HG03520 (cell line): ENCODE measurements around the gene ATF3.
"Not testable (repeated sequence)": the region's sequence is repeated elsewhere in the genome, so short reads cannot be mapped to it uniquely, and the experiment has no call there.

Experiments
- ATAC-seq: cut with Tn5 transposase; IDR thresholded peaks from one replicate; pipeline ENCODE4 v1.9.1; 2021; ENCODE audit warnings: mild to moderate bottlenecking, moderate library complexity; ENCODE audit not compliant: unreplicated experiment

The ATF3 gene

DNA sequence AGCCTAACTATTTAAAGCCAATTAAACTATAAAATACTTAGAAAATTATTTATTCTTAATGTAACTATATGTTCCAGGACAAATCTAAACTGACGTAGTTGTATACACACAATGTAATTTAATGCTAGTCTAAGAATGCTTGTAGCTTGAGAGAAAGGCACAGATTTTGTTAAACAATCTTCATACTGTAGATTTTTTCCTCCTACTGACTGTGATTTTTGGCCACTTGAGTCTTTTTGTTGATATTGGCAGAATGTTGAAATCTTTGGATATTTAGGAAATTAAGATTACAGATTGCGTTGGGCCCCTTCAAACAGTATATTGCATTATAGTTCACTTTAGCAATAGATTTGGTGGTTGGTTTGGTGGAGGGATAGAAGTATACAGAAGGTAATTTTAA is 40.5 kb downstream of the ATF3 start:
- ATAC-seq, result no peak

DNA sequence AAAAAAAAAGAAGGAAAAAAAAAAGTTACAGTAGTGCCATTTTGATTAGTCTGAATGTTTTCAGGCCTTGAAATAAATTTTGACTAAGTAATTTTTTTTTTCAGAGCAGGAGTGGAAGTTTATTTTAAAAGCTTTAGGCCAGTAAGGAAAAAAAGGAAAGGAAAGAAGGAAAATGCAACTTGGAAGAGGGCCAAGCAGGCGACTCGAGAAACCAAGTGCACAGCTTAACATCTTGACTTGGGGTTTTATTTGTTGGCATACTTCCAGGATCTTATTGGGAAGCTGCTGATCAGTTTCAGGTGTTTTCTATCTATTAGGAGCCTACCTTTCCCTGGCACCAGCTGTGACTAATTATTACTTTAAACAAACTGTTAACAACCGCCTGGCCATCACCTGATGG is 41.7 kb downstream of the ATF3 start:
- no peak for ATAC-seq

DNA sequence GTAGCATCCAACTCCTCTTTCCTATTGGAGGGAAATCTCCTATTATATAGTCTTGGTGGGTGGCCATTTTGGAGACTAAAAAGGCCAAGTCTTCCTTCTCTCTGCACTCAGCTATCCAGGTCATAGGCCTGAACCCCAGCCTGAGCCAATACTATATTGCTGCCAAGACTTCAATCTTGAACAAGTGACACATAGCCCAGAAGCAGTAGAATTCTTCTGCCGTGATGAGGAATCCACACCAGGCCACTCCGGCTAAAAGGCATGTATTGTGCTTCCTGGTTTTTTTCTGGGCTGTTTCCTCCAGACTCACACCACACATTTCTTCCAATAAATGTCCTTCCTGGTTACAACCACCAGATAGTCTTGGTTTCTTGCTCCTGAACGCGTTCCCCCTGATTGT is 43.0 kb downstream of the ATF3 start:
- ATAC-seq, result no peak

GRCh38 chr1:212651977-212652376 is 43.4 kb downstream of the ATF3 start:
- ATAC-seq, result no peak

GRCh38 chr1:212652609-212653008 is 44.0 kb downstream of the ATF3 start:
- ATAC-seq, result no peak

DNA sequence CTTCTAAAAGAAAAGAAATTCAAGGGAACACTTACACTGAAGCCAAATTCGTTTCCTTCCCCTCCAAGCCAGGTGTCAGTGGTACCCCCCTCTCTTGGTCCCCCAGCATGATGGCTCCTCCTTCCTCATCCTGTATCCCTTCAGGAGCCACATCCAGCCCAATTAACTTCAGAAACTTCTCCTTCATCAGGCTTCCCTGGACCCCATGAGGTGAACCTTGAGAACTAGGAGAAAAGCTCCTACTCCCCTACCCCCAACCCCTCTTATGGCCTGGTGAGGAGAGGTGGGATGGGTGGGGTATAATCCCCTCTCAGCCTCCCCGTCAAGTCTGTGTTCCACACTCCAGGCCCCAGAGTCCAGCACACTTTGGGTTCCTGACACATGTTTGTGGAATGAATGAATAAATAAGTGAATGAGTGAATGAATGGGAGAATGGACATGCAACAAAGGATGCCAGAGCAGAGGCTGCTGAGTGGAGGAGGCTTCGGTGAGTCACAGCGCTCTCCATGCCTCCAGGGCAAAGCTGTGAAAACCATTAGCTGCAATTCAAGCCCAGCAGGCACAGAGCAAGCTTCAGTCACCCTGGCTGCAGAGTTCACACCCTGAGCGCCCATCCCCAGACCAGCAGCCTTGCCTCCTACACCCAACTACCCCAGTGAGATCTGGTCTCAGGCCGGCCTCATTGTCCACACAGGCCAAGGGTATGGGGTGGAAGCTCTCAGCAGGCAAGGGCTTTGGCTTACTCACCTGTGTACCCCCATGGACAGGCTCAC is 47.3 kb downstream of the ATF3 start:
- no peak for ATAC-seq

DNA sequence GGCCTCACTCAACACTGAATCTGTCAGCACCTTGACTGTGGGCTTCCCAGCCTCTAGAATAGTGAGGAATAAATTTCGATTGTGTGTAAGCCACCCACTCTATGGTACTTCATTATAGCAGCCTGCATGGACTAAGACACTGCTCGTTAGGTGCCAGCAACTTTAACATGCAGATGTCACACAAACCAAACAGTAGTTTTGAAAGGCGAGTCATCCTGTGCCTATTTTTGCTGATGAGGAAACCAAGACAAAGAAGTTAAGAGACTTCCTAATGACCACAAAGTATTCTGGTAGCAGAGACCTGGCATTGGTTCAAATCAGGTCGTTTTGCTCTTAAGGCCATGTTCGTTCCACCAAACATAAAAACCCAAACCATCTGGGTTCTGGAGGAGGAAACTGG is 48.2 kb downstream of the ATF3 start:
- peak; percentile 64 for ATAC-seq

GRCh38 chr1:212658250-212658649 is 49.7 kb downstream of the ATF3 start:
- ATAC-seq, result not testable (repeated sequence)

DNA sequence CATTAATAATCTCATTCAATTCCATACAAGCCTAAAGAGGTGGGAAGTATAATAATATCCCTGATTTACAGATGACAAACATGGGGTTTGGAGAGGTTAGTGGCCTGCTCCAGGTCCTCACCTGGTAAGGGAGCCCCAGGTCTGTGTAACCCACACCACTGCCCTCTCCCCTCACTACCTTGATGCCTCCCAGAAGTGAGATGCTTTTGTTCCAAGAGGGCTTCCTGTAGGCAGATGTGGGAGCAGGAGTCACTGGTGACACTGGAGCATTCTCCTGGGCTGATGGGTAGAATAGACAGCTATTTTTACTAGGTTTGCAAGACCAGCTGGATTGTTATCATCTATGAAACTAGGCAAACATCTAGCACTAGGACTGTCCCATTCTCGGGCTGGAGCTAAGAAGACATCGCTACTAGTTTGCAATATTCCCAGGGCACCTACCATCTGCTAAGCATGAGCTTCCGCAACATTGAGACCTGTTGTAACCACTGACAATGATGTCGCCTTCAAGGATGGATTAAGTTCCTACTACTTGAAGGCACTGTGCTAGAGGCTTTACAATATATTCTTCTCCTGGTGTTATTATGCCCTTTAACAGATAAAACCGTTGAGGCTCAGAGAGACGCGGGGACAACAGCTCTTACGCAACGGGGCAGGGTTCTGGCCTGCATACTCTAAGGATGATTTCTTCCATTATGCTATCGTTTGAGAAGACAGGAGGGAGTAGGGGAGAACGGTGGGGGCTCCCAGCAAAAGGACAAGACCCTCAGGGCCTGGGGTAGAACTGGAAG is 56.0 kb downstream of the ATF3 start:
- ATAC-seq, result no peak

DNA sequence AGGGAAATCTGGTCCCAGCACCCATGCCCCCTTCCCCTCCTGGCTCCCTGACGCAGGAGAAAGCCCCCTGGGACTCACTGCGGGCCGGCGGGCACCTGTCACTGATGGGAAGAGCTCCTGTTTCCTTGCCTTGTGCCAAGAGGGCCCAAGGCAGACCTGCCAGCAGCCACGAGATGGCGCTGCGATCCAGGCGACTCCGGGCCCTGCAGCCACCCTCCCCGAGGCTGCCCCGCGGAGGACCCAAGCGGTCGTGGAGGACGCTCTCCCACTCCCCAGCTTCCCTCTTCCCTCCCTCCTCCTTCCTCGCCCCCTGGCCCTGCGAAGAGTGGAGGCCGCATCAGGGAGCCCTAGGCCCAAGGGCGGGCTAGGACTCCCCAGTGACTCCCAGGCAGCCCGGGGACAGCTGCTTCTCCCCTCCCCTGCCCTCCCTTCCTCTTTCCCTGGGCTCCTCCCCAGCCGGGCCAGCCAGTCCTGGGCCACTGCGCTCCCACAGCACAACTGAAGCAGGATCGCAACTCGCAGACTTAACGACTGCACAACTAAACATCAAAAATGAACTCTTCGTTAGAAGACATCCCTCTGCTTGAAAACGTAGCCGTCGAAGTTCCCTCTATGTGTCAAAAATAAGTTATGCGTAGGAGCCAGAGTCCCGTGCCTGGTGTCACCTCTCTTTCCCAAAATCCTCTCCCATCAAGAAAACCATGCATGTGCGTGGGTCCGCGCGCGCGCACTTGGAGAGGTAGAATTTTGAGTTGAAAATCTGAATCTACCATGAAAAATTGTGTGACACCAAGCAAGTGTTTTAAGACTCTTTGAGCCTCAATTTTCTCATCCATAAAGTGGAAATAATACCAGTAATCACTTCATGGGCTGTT is 56.9 kb downstream of the ATF3 start:
- ATAC-seq, result peak; percentile 86

DNA sequence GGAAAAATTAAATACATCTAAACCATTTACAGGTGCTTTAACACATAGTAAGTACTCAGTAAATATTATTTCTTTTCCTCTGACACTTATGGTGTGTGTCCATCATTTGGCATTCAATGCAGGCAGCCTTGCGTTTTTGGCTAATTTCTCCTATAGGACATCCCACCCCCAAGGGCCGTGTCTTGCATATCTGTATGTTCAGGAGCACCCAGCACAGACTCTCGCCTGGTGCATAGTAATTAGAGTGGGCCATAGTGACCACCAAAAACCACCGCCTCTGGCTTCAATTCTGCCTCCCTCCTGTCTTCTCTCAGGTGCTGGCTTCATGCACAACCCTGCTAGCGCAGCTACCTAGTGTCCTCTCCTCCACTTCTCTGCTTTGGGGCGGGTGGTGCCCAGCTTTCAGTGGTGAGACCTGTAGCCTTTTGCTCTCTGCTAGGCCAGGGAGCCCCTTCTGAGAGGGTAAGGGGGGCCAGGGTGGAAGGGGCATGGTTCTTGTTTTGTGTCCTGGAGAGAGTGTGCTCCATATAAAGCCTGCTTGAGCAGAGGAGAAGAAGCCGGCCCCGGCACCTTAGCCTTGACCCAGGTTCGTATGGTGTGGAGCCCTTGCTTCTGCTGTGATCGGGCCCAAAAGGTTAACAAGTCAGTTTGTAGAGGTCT is 57.7 kb downstream of the ATF3 start:
- no peak for ATAC-seq

GRCh38 chr1:212667223-212668139 is 58.9 kb downstream of the ATF3 start:
- ATAC-seq, result peak; percentile 37

DNA sequence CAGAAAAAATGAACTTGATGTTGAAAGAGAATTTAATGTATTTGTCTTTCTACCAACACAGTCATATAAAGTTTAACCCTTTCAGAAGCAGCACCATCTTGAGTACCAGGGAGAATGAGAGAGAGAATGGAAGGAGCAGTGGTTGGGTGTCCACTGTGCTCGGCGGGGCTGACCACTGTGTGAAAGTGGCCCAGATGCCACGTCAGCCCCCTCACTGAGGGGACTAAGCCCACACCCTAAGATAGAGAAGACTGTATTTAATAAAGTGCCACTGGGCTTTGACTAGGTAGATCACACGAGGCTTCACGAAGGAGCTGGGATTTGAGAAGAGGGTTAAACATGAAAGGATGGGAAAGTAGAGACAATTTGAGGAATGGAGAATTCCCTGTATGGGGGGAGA is 59.9 kb downstream of the ATF3 start:
- no peak for ATAC-seq

- ATAC-seq, result no peak
These were observed 60.5 kb downstream of the ATF3 start for GRCh38 chr1:212669102-212669501.

DNA sequence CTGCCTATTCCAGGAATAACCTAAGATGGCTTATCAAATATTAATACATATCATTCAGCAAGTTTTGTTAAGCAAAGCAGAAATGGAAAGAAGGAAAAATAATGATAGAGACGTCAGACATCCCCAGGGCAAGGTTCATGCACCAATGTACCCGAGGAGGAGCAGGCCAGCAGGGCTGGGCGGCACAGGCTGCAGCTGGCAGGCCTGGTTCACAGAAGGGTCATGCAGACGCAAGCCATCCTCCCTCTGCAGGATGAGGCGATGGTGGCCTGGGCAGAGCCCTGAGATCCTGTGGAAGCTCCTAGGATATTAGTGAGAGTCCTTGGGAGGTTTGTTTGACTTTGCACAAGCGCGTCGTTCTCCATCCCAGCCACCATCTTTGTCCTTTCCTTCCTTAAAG is 61.0 kb downstream of the ATF3 start:
- ATAC-seq, result no peak

- no peak for ATAC-seq
These were observed 61.7 kb downstream of the ATF3 start for GRCh38 chr1:212670301-212670700.
